ENCODE measurements around the gene CNGA4. TPM values are rescaled to one million over a fixed set of nuclear protein-coding genes. Genes with fewer than 3 reads are reported as not detected.

The CNGA4 gene
- total RNA-seq, 1 donor from 2014 or later, result not detected

GRCh38 chr11:6216501-6216900, 22.4 kb upstream of the CNGA4 start:
- DNase-seq (ENCODE audit: low spot score), result no peak
- H3K27ac Mint-ChIP-seq, result no peak overlapping the region
- TF ChIP-seq EZH2phosphoT487 (IDR thresholded peaks at IDR 0.05), result no peak
- no peak for TF ChIP-seq EZH2 (IDR thresholded peaks at IDR 0.05)
- no peak for TF ChIP-seq CTCF (IDR thresholded peaks at IDR 0.05)
- no peak overlapping the region for H3K4me3 ChIP-seq
- H3K9ac ChIP-seq, result no peak overlapping the region
- no peaks in the 10 kb centered on the region for H3K4me1 ChIP-seq
- H3K4me3 Mint-ChIP-seq, result no peak overlapping the region
- H3K27me3 ChIP-seq, result no peaks in the 10 kb centered on the region
- no peak overlapping the region for H3K4me2 ChIP-seq
- H3K36me3 ChIP-seq, result no peaks in the 10 kb centered on the region
- no peaks in the 10 kb centered on the region for H3K9me3 ChIP-seq (ENCODE audit: low read depth)
- no peaks in the 10 kb centered on the region for H3K9me3 Mint-ChIP-seq
- peaks cover 12% of the 10 kb centered on the region for H3K36me3 Mint-ChIP-seq
- H3K4me1 Mint-ChIP-seq, result no peaks in the 10 kb centered on the region
- H3K27ac ChIP-seq, result no peak overlapping the region
- no peaks in the 10 kb centered on the region for H3F3A ChIP-seq (ENCODE audit: low read depth)
- H3K27me3 Mint-ChIP-seq (ENCODE audit: insufficient read depth, low read depth), result no peaks in the 10 kb centered on the region
- peaks cover 5% of the 10 kb centered on the region for H3K79me2 ChIP-seq (ENCODE audit: low read depth)
- H4K20me1 ChIP-seq (ENCODE audit: low read depth), result no peaks in the 10 kb centered on the region
- no peak overlapping the region for H2AFZ ChIP-seq (replicated peaks)

- H3K4me3 Mint-ChIP-seq, result no peak overlapping the region
- no peaks in the 10 kb centered on the region for H3K36me3 ChIP-seq
- H2AFZ ChIP-seq (replicated peaks), result no peak overlapping the region
- H3K36me3 Mint-ChIP-seq, result peaks cover 17% of the 10 kb centered on the region
- H3K4me1 ChIP-seq, result no peaks in the 10 kb centered on the region
- H3K27ac ChIP-seq, result no peak overlapping the region
- no peaks in the 10 kb centered on the region for H3K9me3 Mint-ChIP-seq
- no peak overlapping the region for H3K4me3 ChIP-seq
- H3K27ac Mint-ChIP-seq, result no peak overlapping the region
- no peaks in the 10 kb centered on the region for H3K4me1 Mint-ChIP-seq
- H4K20me1 ChIP-seq (ENCODE audit: low read depth), result no peaks in the 10 kb centered on the region
- no peaks in the 10 kb centered on the region for H3F3A ChIP-seq (ENCODE audit: low read depth)
- no peak overlapping the region for H3K4me2 ChIP-seq
- H3K79me2 ChIP-seq (ENCODE audit: low read depth), result peaks cover 5% of the 10 kb centered on the region
- no peaks in the 10 kb centered on the region for H3K27me3 Mint-ChIP-seq (ENCODE audit: insufficient read depth, low read depth)
- no peak overlapping the region for H3K9ac ChIP-seq
- H3K27me3 ChIP-seq, result no peaks in the 10 kb centered on the region
- no peak for DNase-seq (ENCODE audit: low spot score)
- no peaks in the 10 kb centered on the region for H3K9me3 ChIP-seq (ENCODE audit: low read depth)
- no peak for TF ChIP-seq EZH2 (IDR thresholded peaks at IDR 0.05)
- no peak for TF ChIP-seq CTCF (IDR thresholded peaks at IDR 0.05)
- no peak for TF ChIP-seq EZH2phosphoT487 (IDR thresholded peaks at IDR 0.05)
Observed at GRCh38 chr11:6217722-6218121, 21.2 kb upstream of the CNGA4 start.

GRCh38 chr11:6219359-6219758, 19.5 kb upstream of the CNGA4 start:
- Mint-ChIP-seq H3K27me3 (ENCODE audit: insufficient read depth, low read depth) (no peaks in the 10 kb centered on the region), H3K9me3 (no peaks in the 10 kb centered on the region), H3K36me3 (peaks cover 19% of the 10 kb centered on the region), H3K27ac (no peak overlapping the region), H3K4me3 (no peak overlapping the region), H3K4me1 (no peaks in the 10 kb centered on the region)
- no peak overlapping the region for H3K9ac ChIP-seq
- H3K4me2 ChIP-seq, result no peak overlapping the region
- DNase-seq (ENCODE audit: low spot score), result no peak
- no peaks in the 10 kb centered on the region for H3K27me3 ChIP-seq
- no peak overlapping the region for H2AFZ ChIP-seq (replicated peaks)
- no peaks in the 10 kb centered on the region for H3K9me3 ChIP-seq (ENCODE audit: low read depth)
- H3F3A ChIP-seq (ENCODE audit: low read depth), result no peaks in the 10 kb centered on the region
- H3K4me1 ChIP-seq, result no peaks in the 10 kb centered on the region
- H3K36me3 ChIP-seq, result no peaks in the 10 kb centered on the region
- TF ChIP-seq EZH2 (IDR thresholded peaks at IDR 0.05), result no peak
- no peak for TF ChIP-seq CTCF (IDR thresholded peaks at IDR 0.05)
- TF ChIP-seq EZH2phosphoT487 (IDR thresholded peaks at IDR 0.05), result no peak
- H4K20me1 ChIP-seq (ENCODE audit: low read depth), result no peaks in the 10 kb centered on the region
- peaks cover 5% of the 10 kb centered on the region for H3K79me2 ChIP-seq (ENCODE audit: low read depth)
- H3K27ac ChIP-seq, result no peak overlapping the region
- no peak overlapping the region for H3K4me3 ChIP-seq

Measured in neural progenitor cell (in vitro differentiated cells).